Neural cell (in vitro differentiated cells): Measurements from ENCODE around the gene ACOXL.

ENCODE experiments used
- CTCF ChIP-seq: fragments of 450-650 bp; IDR thresholded peaks from 2 replicates; pipeline ENCODE4 v1.5.1; 2014; ENCODE audit warnings: antibody characterized with exemption, mild to moderate bottlenecking, moderate library complexity; ENCODE audit not compliant: poor library complexity, severe bottlenecking
- EP300 ChIP-seq: fragments of 450-650 bp; conservative IDR thresholded peaks from 2 replicates; pipeline ENCODE4 v1.6.1; 2014; ENCODE audit warnings: antibody characterized with exemption, mild to moderate bottlenecking, moderate library complexity; ENCODE audit not compliant: poor library complexity, severe bottlenecking
- EZH2 ChIP-seq: fragments of 200-600, 300-800 bp; shearing (Covaris generic), sonication (generic); IDR thresholded peaks from 2 replicates; pipeline ENCODE4 v1.6.1; 2014; ENCODE audit warnings: antibody characterized with exemption, low read length, borderline replicate concordance, mild to moderate bottlenecking; ENCODE audit not compliant: insufficient read depth, poor library complexity, severe bottlenecking
- MXI1 ChIP-seq: fragments of 450-650 bp; conservative IDR thresholded peaks from 2 replicates; pipeline ENCODE4 v1.6.1; 2014; ENCODE audit warnings: antibody characterized with exemption, mild to moderate bottlenecking; ENCODE audit not compliant: poor library complexity, severe bottlenecking
- POLR2AphosphoS5 ChIP-seq: IDR thresholded peaks from 2 replicates; pipeline ENCODE4 v1.6.1; 2012
- RAD21 ChIP-seq: fragments of 450-650 bp; conservative IDR thresholded peaks from 2 replicates; pipeline ENCODE4 v1.6.1; 2014; ENCODE audit warnings: antibody characterized with exemption, mild to moderate bottlenecking, moderate library complexity
- TAF1 ChIP-seq: IDR thresholded peaks from 2 replicates; pipeline ENCODE4 v1.6.1; 2012; ENCODE audit warnings: low read depth
- TF ChIP-seq, protein P1 (sequence below): IDR thresholded peaks from 2 replicates; pipeline ENCODE4 v1.6.1; 2012; ENCODE audit warnings: borderline replicate concordance

GRCh38 chr2:110794390-110794789, 62.0 kb downstream of the ACOXL start:
- TF ChIP-seq CTCF = no peak
- TF ChIP-seq, protein P1, sequence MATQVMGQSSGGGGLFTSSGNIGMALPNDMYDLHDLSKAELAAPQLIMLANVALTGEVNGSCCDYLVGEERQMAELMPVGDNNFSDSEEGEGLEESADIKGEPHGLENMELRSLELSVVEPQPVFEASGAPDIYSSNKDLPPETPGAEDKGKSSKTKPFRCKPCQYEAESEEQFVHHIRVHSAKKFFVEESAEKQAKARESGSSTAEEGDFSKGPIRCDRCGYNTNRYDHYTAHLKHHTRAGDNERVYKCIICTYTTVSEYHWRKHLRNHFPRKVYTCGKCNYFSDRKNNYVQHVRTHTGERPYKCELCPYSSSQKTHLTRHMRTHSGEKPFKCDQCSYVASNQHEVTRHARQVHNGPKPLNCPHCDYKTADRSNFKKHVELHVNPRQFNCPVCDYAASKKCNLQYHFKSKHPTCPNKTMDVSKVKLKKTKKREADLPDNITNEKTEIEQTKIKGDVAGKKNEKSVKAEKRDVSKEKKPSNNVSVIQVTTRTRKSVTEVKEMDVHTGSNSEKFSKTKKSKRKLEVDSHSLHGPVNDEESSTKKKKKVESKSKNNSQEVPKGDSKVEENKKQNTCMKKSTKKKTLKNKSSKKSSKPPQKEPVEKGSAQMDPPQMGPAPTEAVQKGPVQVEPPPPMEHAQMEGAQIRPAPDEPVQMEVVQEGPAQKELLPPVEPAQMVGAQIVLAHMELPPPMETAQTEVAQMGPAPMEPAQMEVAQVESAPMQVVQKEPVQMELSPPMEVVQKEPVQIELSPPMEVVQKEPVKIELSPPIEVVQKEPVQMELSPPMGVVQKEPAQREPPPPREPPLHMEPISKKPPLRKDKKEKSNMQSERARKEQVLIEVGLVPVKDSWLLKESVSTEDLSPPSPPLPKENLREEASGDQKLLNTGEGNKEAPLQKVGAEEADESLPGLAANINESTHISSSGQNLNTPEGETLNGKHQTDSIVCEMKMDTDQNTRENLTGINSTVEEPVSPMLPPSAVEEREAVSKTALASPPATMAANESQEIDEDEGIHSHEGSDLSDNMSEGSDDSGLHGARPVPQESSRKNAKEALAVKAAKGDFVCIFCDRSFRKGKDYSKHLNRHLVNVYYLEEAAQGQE = no peak
- no peak for TF ChIP-seq POLR2AphosphoS5
- no peak for TF ChIP-seq EZH2
- no peak for TF ChIP-seq MXI1
- TF ChIP-seq TAF1 = no peak
- TF ChIP-seq RAD21 = no peak
- no peak for TF ChIP-seq EP300
